K562 (cell line): ENCODE results near the gene AP2S1. TPM values are rescaled to one million over a fixed set of nuclear protein-coding genes. Genes with fewer than 3 reads are reported as not detected.

Experiments
- ATF3 ChIP-seq, 2 experiments: fragments of 450-650 bp in 1 of 2; sonication (generic) in 1 of 2; formaldehyde crosslinking in 1 of 2; IDR thresholded peaks in 1 of 2; conservative IDR thresholded peaks in 1 of 2; 2 replicates each; pipeline versions ENCODE4 v1.6.1 to v1.8.1; 2016 to 2023; ENCODE audit warnings: mild to moderate bottlenecking in 2 of 2, moderate library complexity in 2 of 2, inconsistent platforms in 1 of 2, missing genetic modification reagents in 1 of 2
- C11orf30 ChIP-seq: fragments of 450-650 bp; IDR thresholded peaks from 2 replicates; pipeline ENCODE4 v1.6.1; 2016; ENCODE audit warnings: low read depth, mild to moderate bottlenecking
- CHAMP1 ChIP-seq: fragments of 450-650 bp; IDR thresholded peaks from 2 replicates; pipeline ENCODE4 v1.6.1; 2016; ENCODE audit warnings: mild to moderate bottlenecking
- FIP1L1 ChIP-seq: fragments of 200-400 bp; formaldehyde crosslinking; IDR thresholded peaks from 2 replicates; pipeline ENCODE4 v1.6.1; 2018; ENCODE audit warnings: mild to moderate bottlenecking, low read depth, low read length; ENCODE audit not compliant: poor library complexity, severe bottlenecking
- HLTF ChIP-seq: fragments of 450-650 bp; IDR thresholded peaks from 2 replicates; pipeline ENCODE4 v1.6.1; 2016
- HNRNPUL1 ChIP-seq: fragments of 200-400 bp; formaldehyde crosslinking; IDR thresholded peaks from 2 replicates; pipeline ENCODE4 v1.6.1; 2017; ENCODE audit warnings: low read length
- KAT2B ChIP-seq: IDR thresholded peaks from one replicate; pipeline ENCODE4 v1.6.1; 2012; ENCODE audit warnings: low read depth, mild to moderate bottlenecking, control low read depth, inconsistent platforms, low read length, moderate library complexity
- MNT ChIP-seq, 2 experiments: fragments of 450-650 bp; conservative IDR thresholded peaks; 2 replicates each; pipeline ENCODE4 v1.6.1; 2017; ENCODE audit warnings: mild to moderate bottlenecking in 2 of 2, moderate library complexity in 2 of 2
- NFE2 ChIP-seq: IDR thresholded peaks from 2 replicates; pipeline ENCODE4 v1.6.1; 2014; ENCODE audit warnings: antibody characterized with exemption, low read depth
- RBM25 ChIP-seq: fragments of 200-400 bp; formaldehyde crosslinking; IDR thresholded peaks from 2 replicates; pipeline ENCODE4 v1.6.1; 2018; ENCODE audit warnings: low read length, low read depth, moderate library complexity; ENCODE audit not compliant: severe bottlenecking
- REST ChIP-seq, 2 experiments: fragments of 450-650 bp; formaldehyde crosslinking in 1 of 2; IDR thresholded peaks; 2 replicates each; pipeline versions ENCODE4 v1.4.0 to v1.6.1; 2014 to 2020; ENCODE audit warnings: mild to moderate bottlenecking in 2 of 2, borderline replicate concordance in 1 of 2, low read depth in 1 of 2
- RFX1 ChIP-seq: fragments of 450-650 bp; IDR thresholded peaks from 2 replicates; pipeline ENCODE4 v1.6.1; 2016; ENCODE audit warnings: mild to moderate bottlenecking, moderate library complexity
- SMARCE1 ChIP-seq: fragments of 450-650 bp; IDR thresholded peaks from 2 replicates; pipeline ENCODE4 v1.7.1; 2016; ENCODE audit warnings: mild to moderate bottlenecking
- ZNF12 ChIP-seq: sonication (generic); formaldehyde crosslinking; IDR thresholded peaks from 2 replicates; pipeline ENCODE4 v1.4.0; 2020; ENCODE audit warnings: mild to moderate bottlenecking, missing genetic modification reagents
- polyA plus RNA-seq, 8 experiments: library from polyadenylated mRNA; depleted of rRNA in 4 of 8; stranded (reverse) in 5 of 8; unstranded in 3 of 8; fragments of >200 nt; fragmentation: Nextera tagmentation in 2 of 8; fragmentation: Illumina TruSeq in 1 of 8; extraction: Ambion mirVana in 2 of 8; extraction: Trizol in 1 of 8; gene quantifications; 2 replicates each; pipeline versions ENCODE4 v1.2.1 to v1.2.3, GENCODE V29; 2011 to 2014; ENCODE audit warnings: inconsistent platforms in 1 of 8, missing spikeins in 1 of 8
- total RNA-seq, 7 experiments: library from RNA; depleted of rRNA in 6 of 7; stranded (reverse); fragments of >200 nt in 6 of 7; fragmentation: Illumina TruSeq in 2 of 7; extraction: Trizol in 2 of 7; gene quantifications; 2 replicates each; pipeline versions ENCODE4 v1.2.1 to v1.2.3, GENCODE V29; 2011 to 2021; ENCODE audit warnings: low replicate concordance in 1 of 7

The AP2S1 gene
- total and polyA plus RNA-seq, 9 of the 15 experiments (the other 6 are each of a cell fraction or from before 2014, with no cell fraction given): 32.4 to 294 (median 136) TPM

- TF ChIP-seq CHAMP1: no peak
- TF ChIP-seq RBM25: no peak
- peak; percentile 92 for TF ChIP-seq NFE2
- TF ChIP-seq HNRNPUL1: no peak
- peak; percentile 20; the same call in 1 of the 2 replicates for TF ChIP-seq ATF3 (IDR thresholded peaks at IDR 0.05)
- TF ChIP-seq ATF3 (CRISPR knock-in tag; conservative IDR thresholded peaks at IDR 0.05): no peak
- peak; percentile 38; the same call in 1 of the 2 replicates for TF ChIP-seq SMARCE1
- no peak for TF ChIP-seq RFX1
- TF ChIP-seq FIP1L1: no peak
- TF ChIP-seq C11orf30: peak; percentile 85
- TF ChIP-seq KAT2B: no peak
- TF ChIP-seq MNT (conservative IDR thresholded peaks at IDR 0.05): 0 out of 4 replicates have a peak, but pooled peaks of 1 of the 2 experiments have one; percentile 8
- TF ChIP-seq ZNF12 (CRISPR knock-in tag): no peak
- no peak for TF ChIP-seq HLTF
- TF ChIP-seq REST (IDR thresholded peaks at IDR 0.05; ENCODE audit: borderline replicate concordance): no peak
- no peak for TF ChIP-seq REST (CRISPR knock-in tag; IDR thresholded peaks at IDR 0.05; ENCODE audit: low read depth)
These were observed 15.9 kb upstream of the AP2S1 start (continued) for GRCh38 chr19:46866407-46867136.
